Neural cell (in vitro differentiated cells): Measurements from ENCODE around the gene TEDC1. TPM values are rescaled to one million over a fixed set of nuclear protein-coding genes. Genes with fewer than 3 reads are reported as not detected.
A peak's percentile ranks its signal among the peaks of the same experiment; 100 is the strongest.

Experiments used
- H2AFZ ChIP-seq: fragments of 200-600, 300-800 bp; sonication (generic), shearing (Covaris generic); 2 replicates; pipeline ENCODE4 v1.6.0; 2014; ENCODE audit warnings: low read depth, mild to moderate bottlenecking, antibody characterized with exemption, low read length, moderate library complexity
- H3F3A ChIP-seq: fragments of 200-600 bp; shearing (Covaris generic); 2 replicates; pipeline ENCODE4 v1.6.1; 2016; ENCODE audit warnings: mild to moderate bottlenecking, moderate library complexity, mixed read lengths, antibody characterized with exemption, low read length; ENCODE audit not compliant: insufficient read depth, poor library complexity, severe bottlenecking
- H3K27ac ChIP-seq: fragments of 200-600, 300-800 bp; sonication (generic), shearing (Covaris generic); 2 replicates; pipeline ENCODE4 v1.5.1; 2014; ENCODE audit warnings: mild to moderate bottlenecking, low read length, moderate library complexity
- H3K27me3 ChIP-seq: fragments of 300-800, 200-600 bp; sonication (generic), shearing (Covaris generic); 2 replicates; pipeline ENCODE4 v1.6.0; 2014; ENCODE audit warnings: mild to moderate bottlenecking, low read depth, low read length, moderate library complexity; ENCODE audit not compliant: insufficient read depth
- H3K36me3 ChIP-seq: fragments of 300-800, 200-600 bp; sonication (generic), shearing (Covaris generic); 2 replicates; pipeline ENCODE4 v1.5.1; 2014; ENCODE audit warnings: mild to moderate bottlenecking, antibody characterized with exemption, low read length, moderate library complexity; ENCODE audit not compliant: insufficient read depth
- H3K4me2 ChIP-seq: fragments of 300-800, 200-600 bp; sonication (generic), shearing (Covaris generic); 2 replicates; pipeline ENCODE4 v1.6.0; 2014; ENCODE audit warnings: mild to moderate bottlenecking, low read length
- H3K4me3 ChIP-seq: fragments of 300-800, 200-600 bp; sonication (generic), shearing (Covaris generic); 2 replicates; pipeline ENCODE4 v1.5.1; 2014; ENCODE audit warnings: mild to moderate bottlenecking, low read length, moderate library complexity
- H3K79me2 ChIP-seq: fragments of 200-600 bp; shearing (Covaris generic); replicated peaks from 2 replicates; pipeline ENCODE4 v1.6.0; 2014; ENCODE audit warnings: mild to moderate bottlenecking, low read length, moderate library complexity; ENCODE audit not compliant: insufficient read depth
- H3K9ac ChIP-seq: fragments of 300-800, 200-600 bp; sonication (generic), shearing (Covaris generic); 2 replicates; pipeline ENCODE4 v1.6.1; 2016; ENCODE audit warnings: mild to moderate bottlenecking, low read length, mixed read lengths
- H3K9me2 ChIP-seq: fragments of 200-600 bp; shearing (Covaris generic); 2 replicates; pipeline ENCODE4 v1.6.1; 2016; ENCODE audit warnings: mild to moderate bottlenecking, low read length, mixed read lengths; ENCODE audit not compliant: insufficient read depth
- H3K9me3 ChIP-seq: fragments of 200-600, 300-800 bp; sonication (generic), shearing (Covaris generic); 2 replicates; pipeline ENCODE4 v1.6.1; 2016; ENCODE audit warnings: mild to moderate bottlenecking, mixed run types, low read length, moderate library complexity, mixed read lengths
- H4K20me1 ChIP-seq: fragments of 200-600 bp; shearing (Covaris generic); 2 replicates; pipeline ENCODE4 v1.6.1; 2016; ENCODE audit warnings: mild to moderate bottlenecking, mixed run types; ENCODE audit not compliant: insufficient read depth
- CTCF ChIP-seq: fragments of 450-650 bp; IDR thresholded peaks from 2 replicates; pipeline ENCODE4 v1.5.1; 2014; ENCODE audit warnings: antibody characterized with exemption, mild to moderate bottlenecking, moderate library complexity; ENCODE audit not compliant: poor library complexity, severe bottlenecking
- EZH2 ChIP-seq: fragments of 200-600, 300-800 bp; shearing (Covaris generic), sonication (generic); IDR thresholded peaks from 2 replicates; pipeline ENCODE4 v1.6.1; 2014; ENCODE audit warnings: antibody characterized with exemption, low read length, borderline replicate concordance, mild to moderate bottlenecking; ENCODE audit not compliant: insufficient read depth, poor library complexity, severe bottlenecking
- MXI1 ChIP-seq: fragments of 450-650 bp; conservative IDR thresholded peaks from 2 replicates; pipeline ENCODE4 v1.6.1; 2014; ENCODE audit warnings: antibody characterized with exemption, mild to moderate bottlenecking; ENCODE audit not compliant: poor library complexity, severe bottlenecking
- POLR2AphosphoS5 ChIP-seq: IDR thresholded peaks from 2 replicates; pipeline ENCODE4 v1.6.1; 2012
- RAD21 ChIP-seq: fragments of 450-650 bp; conservative IDR thresholded peaks from 2 replicates; pipeline ENCODE4 v1.6.1; 2014; ENCODE audit warnings: antibody characterized with exemption, mild to moderate bottlenecking, moderate library complexity
- REST ChIP-seq: IDR thresholded peaks from 2 replicates; pipeline ENCODE4 v1.6.1; 2012; ENCODE audit warnings: borderline replicate concordance
- SMC3 ChIP-seq: fragments of 450-650 bp; conservative IDR thresholded peaks from 2 replicates; pipeline ENCODE4 v1.6.1; 2014; ENCODE audit warnings: antibody characterized with exemption, mild to moderate bottlenecking, moderate library complexity; ENCODE audit not compliant: poor library complexity
- TAF1 ChIP-seq: IDR thresholded peaks from 2 replicates; pipeline ENCODE4 v1.6.1; 2012; ENCODE audit warnings: low read depth
- polyA plus RNA-seq: library from polyadenylated mRNA; depleted of rRNA; stranded (reverse); fragments of >200 nt; gene quantifications from 2 replicates; pipeline ENCODE4 v1.2.3, GENCODE V29; 2014

TEDC1 gene
- polyA plus RNA-seq, 1 donor from 2014 or later: 18.9 TPM

GRCh38 chr14:105470350-105471296 is 20.4 kb upstream of the TEDC1 start:
- no peaks in the 10 kb centered on the region for H3K27me3 ChIP-seq
- peaks cover under 1% of the 10 kb centered on the region for H3K36me3 ChIP-seq
- H4K20me1 ChIP-seq: no peaks in the 10 kb centered on the region
- peak overlapping the region; percentile 52 for H3K27ac ChIP-seq
- H3K9me3 ChIP-seq: no peaks in the 10 kb centered on the region
- no peaks in the 10 kb centered on the region for H3K9me2 ChIP-seq
- no peaks in the 10 kb centered on the region for H3F3A ChIP-seq
- no peak overlapping the region for H2AFZ ChIP-seq
- H3K4me3 ChIP-seq: no peak overlapping the region
- no peak for TF ChIP-seq MXI1
- H3K4me2 ChIP-seq: no peak overlapping the region
- H3K9ac ChIP-seq: peak overlapping the region; percentile 45
- H3K79me2 ChIP-seq: peaks cover 9% of the 10 kb centered on the region

GRCh38 chr14:105471297-105471821 is 19.7 kb upstream of the TEDC1 start:
- peaks cover 17% of the 10 kb centered on the region for H3K79me2 ChIP-seq
- no peaks in the 10 kb centered on the region for H3K9me2 ChIP-seq
- no peaks in the 10 kb centered on the region for H3F3A ChIP-seq
- no peaks in the 10 kb centered on the region for H3K9me3 ChIP-seq
- no peak overlapping the region for H3K4me2 ChIP-seq
- peak; percentile 30 for TF ChIP-seq CTCF
- TF ChIP-seq RAD21: no peak
- H3K27ac ChIP-seq: peak overlapping the region; percentile 52
- no peaks in the 10 kb centered on the region for H3K36me3 ChIP-seq
- peak overlapping the region; percentile 45 for H3K9ac ChIP-seq
- no peaks in the 10 kb centered on the region for H3K27me3 ChIP-seq
- no peak overlapping the region for H3K4me3 ChIP-seq
- no peak overlapping the region for H2AFZ ChIP-seq
- no peaks in the 10 kb centered on the region for H4K20me1 ChIP-seq

GRCh38 chr14:105471823-105472485 is 19.1 kb upstream of the TEDC1 start:
- Histone ChIP-seq H3K36me3 (no peaks in the 10 kb centered on the region), H3K9me2 (no peaks in the 10 kb centered on the region), H3K4me2 (no peak overlapping the region), H3K27ac (peak overlapping the region; percentile 45), H3F3A (no peaks in the 10 kb centered on the region), H2AFZ (no peak overlapping the region), H3K4me3 (no peak overlapping the region), H3K79me2 (peaks cover 23% of the 10 kb centered on the region), H3K9me3 (no peaks in the 10 kb centered on the region), H3K27me3 (no peaks in the 10 kb centered on the region), H4K20me1 (no peaks in the 10 kb centered on the region), H3K9ac (peak overlapping the region; percentile 17)
- TF ChIP-seq POLR2AphosphoS5: no peak
- no peak for TF ChIP-seq REST
- TF ChIP-seq RAD21: no peak
- TF ChIP-seq TAF1: no peak
- TF ChIP-seq SMC3: no peak
- no peak for TF ChIP-seq CTCF
- no peak for TF ChIP-seq EZH2
